Activated CD4-positive, CD25-positive, alpha-beta regulatory T cell (primary cell): ENCODE measurements around the gene ACOX1.

ENCODE experiments used
- DNase-seq, 4 experiments: peaks; one replicate each; lab custom pipeline; 2025; lab: John Stamatoyannopoulos, UW

ACOX1 gene

DNA sequence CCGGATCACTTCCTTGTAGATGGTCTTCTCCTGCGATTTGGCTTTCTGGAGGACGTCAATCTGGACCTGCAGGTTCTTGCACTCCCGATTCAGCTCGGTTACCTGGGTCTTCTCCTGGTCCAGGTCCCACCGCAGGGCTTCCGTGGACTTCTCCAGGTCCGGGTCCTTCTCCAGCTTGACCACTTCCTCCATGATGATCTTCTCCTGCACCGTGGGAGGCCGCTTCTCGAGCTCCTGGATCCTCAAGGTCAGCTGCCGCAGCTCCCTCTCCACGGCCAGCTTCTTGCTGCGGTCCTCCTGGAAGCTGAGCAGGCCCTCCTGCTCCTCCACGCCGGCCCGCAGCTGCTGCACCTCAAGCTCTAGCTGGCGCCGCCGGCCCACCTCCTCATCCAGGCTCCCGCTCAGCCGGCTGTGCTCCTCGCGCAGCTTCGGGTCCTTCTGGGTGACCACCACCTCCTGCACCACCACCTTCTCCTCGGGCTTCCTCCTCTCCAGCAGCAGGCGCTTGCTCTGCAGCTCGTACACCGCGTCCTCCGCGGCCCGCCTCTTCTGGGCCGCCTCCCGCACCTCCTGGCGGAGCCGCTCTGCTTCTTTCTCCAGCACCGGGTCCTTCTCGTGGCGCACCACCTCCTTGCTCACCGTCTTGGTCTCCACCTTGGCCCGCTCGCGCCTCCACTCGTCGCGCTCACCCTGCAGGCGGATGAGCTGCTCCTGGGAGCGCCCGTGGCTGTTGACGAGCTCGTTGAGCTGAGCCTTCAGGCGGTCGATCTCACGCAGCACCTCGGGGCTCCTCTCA is 29.9 kb upstream of the ACOX1 start:
- no peak for DNase-seq

DNA sequence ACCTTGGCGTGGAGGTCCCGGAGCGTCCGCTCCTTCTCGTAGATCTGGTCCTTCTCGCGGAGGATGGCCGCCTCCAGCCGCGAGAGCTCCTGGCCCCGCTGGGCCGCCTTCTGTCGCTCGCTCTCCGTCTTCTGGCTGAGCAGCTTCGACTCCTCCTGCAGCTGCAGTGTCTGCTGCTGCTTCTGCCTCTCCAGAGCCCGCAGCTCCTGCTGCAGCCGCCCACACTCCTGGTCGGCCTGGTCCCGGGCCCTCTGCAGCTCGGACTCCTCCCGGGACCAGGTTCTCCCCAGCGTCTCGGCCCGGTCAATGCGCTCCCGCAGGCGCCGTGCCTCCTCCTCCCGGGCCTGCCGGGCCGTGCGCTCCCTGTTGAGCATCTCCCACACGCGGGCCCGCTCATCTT is 29.2 kb upstream of the ACOX1 start:
- no peak for DNase-seq

DNA sequence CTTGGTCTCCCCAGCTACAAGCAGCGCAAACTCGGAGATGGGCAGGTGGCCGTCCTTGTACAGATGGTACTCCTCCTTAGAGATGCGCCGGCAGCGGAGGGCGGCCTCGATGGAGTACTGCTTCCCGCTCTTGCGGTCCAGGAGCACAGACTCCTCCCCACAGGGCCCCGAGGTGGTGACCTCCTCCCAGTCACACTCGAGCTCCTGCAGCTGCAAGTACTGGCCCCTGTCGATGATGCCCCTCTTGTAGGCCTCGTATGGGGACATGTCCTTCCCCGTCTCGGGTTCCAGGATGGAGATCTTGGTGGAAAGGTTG is 28.8 kb upstream of the ACOX1 start:
- DNase-seq = no peak

DNA sequence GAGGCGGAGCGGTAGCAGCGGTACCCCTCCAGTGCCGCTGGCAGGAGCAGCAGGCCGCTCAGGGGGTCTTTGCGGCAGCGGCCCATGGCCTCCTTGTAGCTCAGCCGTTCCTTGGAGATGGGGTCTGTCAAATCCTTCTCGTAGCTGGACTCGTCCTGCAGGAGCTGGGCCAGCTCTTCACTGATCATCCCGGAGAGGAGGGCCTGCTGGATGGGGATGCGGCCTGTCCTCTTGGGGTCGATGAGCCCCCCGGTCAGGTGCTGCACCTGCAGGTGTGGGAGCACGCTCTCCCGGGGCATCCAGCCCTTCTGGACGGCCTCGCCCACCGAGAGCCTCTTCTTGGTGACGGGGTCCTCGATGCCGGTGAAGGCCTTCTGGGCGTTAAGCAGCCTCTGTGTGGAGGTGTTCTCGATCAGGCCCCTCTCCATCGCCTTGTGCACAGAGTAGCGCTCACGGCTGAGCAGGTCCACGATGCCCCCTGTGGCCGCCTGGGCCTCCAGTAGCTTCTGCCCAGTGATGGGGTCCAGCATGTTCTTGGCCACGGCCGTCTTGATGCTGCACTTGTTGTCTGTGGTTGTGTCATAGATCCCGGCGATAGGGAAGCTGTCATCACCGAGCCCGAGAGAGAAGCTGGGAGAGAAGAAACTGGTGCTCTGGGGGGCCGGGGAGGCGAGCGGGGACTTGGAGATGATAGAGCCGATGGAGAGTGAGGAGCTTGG is 28.3 kb upstream of the ACOX1 start:
- DNase-seq = no peak

DNA sequence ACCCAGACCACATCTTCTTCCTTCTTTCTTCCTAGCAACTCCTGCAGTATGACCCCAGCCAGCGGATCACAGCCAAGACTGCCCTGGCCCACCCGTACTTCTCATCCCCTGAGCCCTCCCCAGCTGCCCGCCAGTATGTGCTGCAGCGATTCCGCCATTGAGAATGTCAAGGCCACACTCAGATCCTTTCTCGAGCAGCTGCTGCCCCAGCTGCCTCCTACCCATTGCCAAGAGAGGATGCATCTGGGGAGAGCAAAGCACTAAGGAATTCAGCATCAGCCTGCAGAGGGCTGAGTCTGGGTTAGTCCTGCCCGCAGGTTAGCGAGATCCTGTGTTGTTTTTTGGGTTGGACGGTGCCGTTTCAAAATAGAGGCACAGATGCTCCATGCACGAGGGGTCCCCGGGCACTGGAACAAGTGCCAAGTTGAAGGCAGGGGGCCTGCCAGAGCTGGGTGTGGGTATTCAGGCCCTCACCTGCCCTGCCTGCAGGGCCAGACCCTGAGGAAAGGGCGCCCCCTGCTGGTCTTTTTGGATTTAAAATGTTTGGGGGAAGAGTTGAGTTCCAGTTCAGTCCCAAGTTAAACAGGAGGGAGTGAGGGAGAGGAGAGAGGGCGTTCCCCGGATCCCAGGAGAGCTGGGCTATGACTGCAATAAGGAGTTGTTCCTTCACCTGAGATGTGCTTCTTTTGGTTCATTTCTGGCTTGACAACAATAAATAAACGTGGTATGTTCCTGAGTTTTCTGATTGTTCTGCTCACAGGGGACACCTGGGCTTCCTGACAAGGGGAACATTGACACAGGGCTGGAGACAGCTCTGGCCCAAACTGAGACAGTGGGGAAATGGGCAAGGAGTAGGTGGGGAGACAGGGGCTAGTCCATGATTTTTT is 26.5 kb upstream of the ACOX1 start:
- peak; percentile 58 to 86 (median 72) for DNase-seq

DNA sequence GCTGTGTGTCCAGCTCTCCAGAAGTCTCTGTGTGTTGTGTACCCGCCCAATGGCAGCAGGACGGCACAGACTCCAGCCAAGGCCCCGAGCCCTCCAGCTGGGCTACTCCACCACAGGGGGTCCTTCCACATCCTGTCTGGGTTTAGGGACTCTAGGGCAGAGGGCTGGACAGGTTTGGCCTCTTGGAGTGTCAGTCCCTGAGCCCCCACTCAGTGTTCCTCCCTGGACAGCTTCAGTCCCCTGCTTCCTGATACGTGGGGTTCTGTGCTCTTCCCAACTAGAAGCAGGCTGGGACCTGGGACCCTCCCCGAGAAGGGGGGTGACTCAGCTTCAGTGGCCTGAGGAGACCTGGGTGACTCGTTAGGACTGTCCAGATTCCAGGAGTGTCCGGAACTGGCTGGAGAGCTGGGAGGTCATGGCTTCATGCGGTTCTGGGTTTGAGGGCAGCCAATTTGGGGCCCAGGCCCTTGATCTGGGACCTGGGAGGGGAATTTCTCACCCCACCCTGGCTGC is 25.8 kb upstream of the ACOX1 start:
- no peak for DNase-seq

DNA sequence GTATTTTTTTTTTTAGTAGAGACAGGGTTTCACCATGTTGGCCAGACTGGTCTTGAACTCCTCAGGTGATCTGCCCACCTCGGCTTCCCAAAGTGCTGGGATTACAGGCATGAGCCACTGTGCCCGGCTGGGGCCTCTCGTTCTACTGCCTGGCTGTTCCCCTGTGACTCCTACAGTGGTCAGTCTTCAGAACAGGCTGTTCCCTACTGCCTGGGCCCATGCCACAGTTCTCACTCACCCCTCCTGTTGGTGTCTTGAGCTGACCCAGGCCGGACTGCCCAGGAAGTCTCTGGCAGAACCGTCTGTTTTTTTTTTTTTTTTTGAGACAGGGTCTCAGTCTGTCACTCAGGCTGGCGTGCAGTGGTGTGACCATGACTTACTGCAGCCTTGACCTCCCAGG is 24.9 kb upstream of the ACOX1 start:
- DNase-seq = no peak

DNA sequence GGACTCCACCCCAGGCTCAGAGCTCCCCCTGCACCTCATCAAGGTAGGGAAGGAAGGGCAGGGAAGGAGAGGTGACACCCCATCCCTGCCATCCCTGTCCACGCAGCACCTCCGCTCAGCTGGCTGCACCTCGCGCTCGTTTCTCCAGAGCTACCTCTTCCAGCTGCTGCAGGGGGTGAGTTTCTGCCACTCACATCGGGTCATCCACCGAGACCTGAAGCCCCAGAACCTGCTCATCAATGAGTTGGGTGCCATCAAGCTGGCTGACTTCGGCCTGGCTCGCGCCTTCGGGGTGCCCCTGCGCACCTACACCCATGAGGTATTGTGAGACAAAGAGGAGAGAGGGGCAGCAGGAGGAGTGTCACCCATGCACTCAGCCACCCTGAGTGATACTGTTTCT is 23.1 kb upstream of the ACOX1 start:
- no peak for DNase-seq

- no peak for DNase-seq
Observed at GRCh38 chr17:76000755-76001521, 22.0 kb upstream of the ACOX1 start, which contains the start of gene CDK3. Gene CDK3, plus strand, starts transcription at chr17:76000855. Its CDS starts 571 bp downstream, at chr17:76001426.

- peak; percentile 37 to 46 (median 38) for DNase-seq
Observed at GRCh38 chr17:76000016-76000754, 21.2 kb upstream of the ACOX1 start.

GRCh38 chr17:75998327-75998795 is 19.4 kb upstream of the ACOX1 start:
- no peak for DNase-seq

GRCh38 chr17:75996665-75997590 is 18.0 kb upstream of the ACOX1 start:
- no peak for DNase-seq

- DNase-seq = no peak
Observed at GRCh38 chr17:75995385-75995925, 16.5 kb upstream of the ACOX1 start.

GRCh38 chr17:75994802-75995370 is 15.9 kb upstream of the ACOX1 start:
- DNase-seq = no peak

DNA sequence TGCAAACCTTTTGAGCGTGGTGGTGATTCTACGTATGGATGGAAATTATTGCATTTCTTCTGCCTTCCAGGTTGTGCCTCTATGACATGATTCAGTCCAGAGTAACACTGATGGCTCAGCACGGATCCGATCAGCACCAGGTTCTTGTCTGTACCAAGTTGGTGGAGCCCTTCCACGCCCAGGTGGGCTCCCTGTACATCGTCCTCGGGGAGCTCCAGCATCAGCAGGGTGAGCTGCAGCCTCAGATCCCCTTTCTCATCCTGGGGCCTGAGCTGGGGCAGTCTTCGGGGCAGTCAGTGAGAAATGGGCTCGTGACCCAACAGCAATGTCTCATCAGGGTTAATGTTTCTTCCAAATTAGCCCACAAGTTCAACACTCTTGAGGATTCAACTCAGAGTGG is 12.4 kb upstream of the ACOX1 start:
- DNase-seq = no peak

- DNase-seq = no peak
Observed at GRCh38 chr17:75987041-75987440, 8.1 kb upstream of the ACOX1 start.

GRCh38 chr17:75985986-75986385 is 7.0 kb upstream of the ACOX1 start:
- DNase-seq = no peak

GRCh38 chr17:75983501-75984181 is 4.7 kb upstream of the ACOX1 start:
- no peak for DNase-seq
